ENCODE results near the gene CFAP69. TPM values are rescaled to one million over a fixed set of nuclear protein-coding genes. Genes with fewer than 3 reads are reported as not detected.

CFAP69 gene
- total and polyA plus RNA-seq, 4 donors: 1.8 to 18.7 (median 13.6) TPM

- Histone ChIP-seq H3K4me3 (ENCODE audit: low read length in 2 of 2) (peak overlapping the region; percentile 49 to 53), H3K27ac (ENCODE audit: low read depth in 1 of 2, low read length in 2 of 2) (peak overlapping the region in 1 of 2 donors; percentile 77), H3K9me3 (ENCODE audit: control insufficient read depth, low read length) (no peaks in the 10 kb centered on the region), H3K36me3 (ENCODE audit: control insufficient read depth in 1 of 2, insufficient read depth in 2 of 2, low read length in 1 of 2) (no peaks in the 10 kb centered on the region), H3K4me1 (ENCODE audit: control insufficient read depth in 1 of 2, insufficient read depth in 2 of 2, low read length in 2 of 2) (peaks cover 0 to 2% of the 10 kb centered on the region in 2 donors), H3K27me3 (ENCODE audit: control insufficient read depth in 1 of 2, insufficient read depth in 2 of 2, low read length in 1 of 2) (no peaks in the 10 kb centered on the region)
- no peak for ATAC-seq (ENCODE audit: low FRiP score)
- no peak for DNase-seq
- WGBS, 2 donors: 3% methylated on average over 6 of the region's 6 CpGs
- intact Hi-C loops (cut with DNase I): loop anchor here in 1 of 2 donors (5.0 kb wide), 1 partner anchor 35 kb away; the partner anchor contains the start of gene CFAP69
Observed at GRCh38 chr7:90212149-90212495, 32.9 kb upstream of the CFAP69 start.

- no peaks in the 10 kb centered on the region for H3K27me3 ChIP-seq (ENCODE audit: control insufficient read depth in 1 of 2, insufficient read depth in 2 of 2, low read length in 1 of 2)
- H3K36me3 ChIP-seq (ENCODE audit: control insufficient read depth in 1 of 2, insufficient read depth in 2 of 2, low read length in 1 of 2): no peaks in the 10 kb centered on the region
- H3K9me3 ChIP-seq (ENCODE audit: control insufficient read depth, low read length): no peaks in the 10 kb centered on the region
- intact Hi-C loops (cut with DNase I): loop anchor here in 1 of 2 donors (5.0 kb wide), 1 partner anchor 34 kb away; the partner anchor contains the start of gene CFAP69
- H3K4me3 ChIP-seq (ENCODE audit: low read length in 2 of 2): no peak overlapping the region
- peaks cover 0 to 2% of the 10 kb centered on the region in 2 donors for H3K4me1 ChIP-seq (ENCODE audit: control insufficient read depth in 1 of 2, insufficient read depth in 2 of 2, low read length in 2 of 2)
- DNase-seq (no peak), ATAC-seq (ENCODE audit: low FRiP score) (no peak)
- H3K27ac ChIP-seq (ENCODE audit: low read depth in 1 of 2, low read length in 2 of 2): no peak overlapping the region
- 84 to 90% methylated on average over 2 of the region's 2 CpGs for WGBS, 2 donors
Observed at GRCh38 chr7:90213521-90213920, 31.5 kb upstream of the CFAP69 start.

- Histone ChIP-seq H3K27me3 (ENCODE audit: control insufficient read depth in 1 of 2, insufficient read depth in 2 of 2, low read length in 1 of 2) (no peaks in the 10 kb centered on the region), H3K4me1 (ENCODE audit: control insufficient read depth in 1 of 2, insufficient read depth in 2 of 2, low read length in 2 of 2) (peaks cover 0 to 2% of the 10 kb centered on the region in 2 donors), H3K4me3 (ENCODE audit: low read length in 2 of 2) (no peak overlapping the region), H3K27ac (ENCODE audit: low read depth in 1 of 2, low read length in 2 of 2) (no peak overlapping the region), H3K9me3 (ENCODE audit: control insufficient read depth, low read length) (no peaks in the 10 kb centered on the region), H3K36me3 (ENCODE audit: control insufficient read depth in 1 of 2, insufficient read depth in 2 of 2, low read length in 1 of 2) (no peaks in the 10 kb centered on the region)
- ATAC-seq (ENCODE audit: low FRiP score) (no peak), DNase-seq (no peak)
- intact Hi-C loops (cut with DNase I): loop anchor here in 1 of 2 donors (2.0 kb wide), 1 partner anchor 43 kb away; no protein-coding TSS in a partner anchor
- 93% methylated on average over 6 of the region's 6 CpGs for WGBS, 2 donors
Observed at GRCh38 chr7:90216080-90216674, 28.8 kb upstream of the CFAP69 start.

GRCh38 chr7:90216771-90217170 is 28.2 kb upstream of the CFAP69 start:
- WGBS, 2 donors: 74 to 84% methylated on average over 2 of the region's 2 CpGs
- DNase-seq: no peak
- Histone ChIP-seq H3K27me3 (ENCODE audit: control insufficient read depth in 1 of 2, insufficient read depth in 2 of 2, low read length in 1 of 2) (no peaks in the 10 kb centered on the region), H3K36me3 (ENCODE audit: control insufficient read depth in 1 of 2, insufficient read depth in 2 of 2, low read length in 1 of 2) (no peaks in the 10 kb centered on the region), H3K4me1 (ENCODE audit: control insufficient read depth in 1 of 2, insufficient read depth in 2 of 2, low read length in 2 of 2) (peaks cover 0 to 2% of the 10 kb centered on the region in 2 donors), H3K27ac (ENCODE audit: low read depth in 1 of 2, low read length in 2 of 2) (no peak overlapping the region), H3K9me3 (ENCODE audit: control insufficient read depth, low read length) (no peaks in the 10 kb centered on the region), H3K4me3 (ENCODE audit: low read length in 2 of 2) (no peak overlapping the region)
- intact Hi-C loops (cut with DNase I): loop anchor here in 1 of 2 donors (2.0 kb wide), 1 partner anchor 42 kb away; no protein-coding TSS in a partner anchor
- ATAC-seq (ENCODE audit: low FRiP score): no peak

GRCh38 chr7:90222390-90222789 is 22.6 kb upstream of the CFAP69 start:
- H3K4me1 ChIP-seq (ENCODE audit: control insufficient read depth in 1 of 2, insufficient read depth in 2 of 2, low read length in 2 of 2): peaks cover 0 to 2% of the 10 kb centered on the region in 2 donors
- intact Hi-C loops (cut with DNase I): no loop called here
- H3K36me3 ChIP-seq (ENCODE audit: control insufficient read depth in 1 of 2, insufficient read depth in 2 of 2, low read length in 1 of 2): peaks cover 0 to 3% of the 10 kb centered on the region in 2 donors
- DNase-seq (no peak), ATAC-seq (ENCODE audit: low FRiP score) (no peak)
- H3K27me3 ChIP-seq (ENCODE audit: control insufficient read depth in 1 of 2, insufficient read depth in 2 of 2, low read length in 1 of 2): no peaks in the 10 kb centered on the region
- no peaks in the 10 kb centered on the region for H3K9me3 ChIP-seq (ENCODE audit: control insufficient read depth, low read length)
- H3K27ac ChIP-seq (ENCODE audit: low read depth in 1 of 2, low read length in 2 of 2): no peak overlapping the region
- no peak overlapping the region for H3K4me3 ChIP-seq (ENCODE audit: low read length in 2 of 2)

- H3K4me1 ChIP-seq (ENCODE audit: control insufficient read depth in 1 of 2, insufficient read depth in 2 of 2, low read length in 2 of 2): peaks cover 0 to 2% of the 10 kb centered on the region in 2 donors
- H3K27me3 ChIP-seq (ENCODE audit: control insufficient read depth in 1 of 2, insufficient read depth in 2 of 2, low read length in 1 of 2): no peaks in the 10 kb centered on the region
- no peak overlapping the region for H3K4me3 ChIP-seq (ENCODE audit: low read length in 2 of 2)
- WGBS, 2 donors: 89 to 91% methylated on average over 5 of the region's 5 CpGs
- intact Hi-C loops (cut with DNase I): no loop called here
- H3K9me3 ChIP-seq (ENCODE audit: control insufficient read depth, low read length): no peaks in the 10 kb centered on the region
- ATAC-seq (ENCODE audit: low FRiP score): peak; percentile 63
- no peak overlapping the region for H3K27ac ChIP-seq (ENCODE audit: low read depth in 1 of 2, low read length in 2 of 2)
- DNase-seq: peak in 1 of 2 donors; percentile 50
- H3K36me3 ChIP-seq (ENCODE audit: control insufficient read depth in 1 of 2, insufficient read depth in 2 of 2, low read length in 1 of 2): peaks cover 0 to 3% of the 10 kb centered on the region in 2 donors
Observed at GRCh38 chr7:90222811-90223725, 21.9 kb upstream of the CFAP69 start.

GRCh38 chr7:90224195-90224594 is 20.8 kb upstream of the CFAP69 start:
- H3K4me3 ChIP-seq (ENCODE audit: low read length in 2 of 2): no peak overlapping the region
- H3K4me1 ChIP-seq (ENCODE audit: control insufficient read depth in 1 of 2, insufficient read depth in 2 of 2, low read length in 2 of 2): peaks cover 0 to 2% of the 10 kb centered on the region in 2 donors
- DNase-seq (no peak), ATAC-seq (ENCODE audit: low FRiP score) (no peak)
- intact Hi-C loops (cut with DNase I): no loop called here
- 60 to 65% methylated on average over 3 of the region's 3 CpGs for WGBS, 2 donors
- no peaks in the 10 kb centered on the region for H3K27me3 ChIP-seq (ENCODE audit: control insufficient read depth in 1 of 2, insufficient read depth in 2 of 2, low read length in 1 of 2)
- no peak overlapping the region for H3K27ac ChIP-seq (ENCODE audit: low read depth in 1 of 2, low read length in 2 of 2)
- H3K9me3 ChIP-seq (ENCODE audit: control insufficient read depth, low read length): no peaks in the 10 kb centered on the region
- H3K36me3 ChIP-seq (ENCODE audit: control insufficient read depth in 1 of 2, insufficient read depth in 2 of 2, low read length in 1 of 2): peaks cover 0 to 3% of the 10 kb centered on the region in 2 donors

GRCh38 chr7:90225181-90225580 is 19.8 kb upstream of the CFAP69 start:
- H3K36me3 ChIP-seq (ENCODE audit: control insufficient read depth in 1 of 2, insufficient read depth in 2 of 2, low read length in 1 of 2): peaks cover 0 to 3% of the 10 kb centered on the region in 2 donors
- H3K4me3 ChIP-seq (ENCODE audit: low read length in 2 of 2): no peak overlapping the region
- intact Hi-C loops (cut with DNase I): no loop called here
- ATAC-seq (ENCODE audit: low FRiP score): no peak
- H3K27ac ChIP-seq (ENCODE audit: low read depth in 1 of 2, low read length in 2 of 2): no peak overlapping the region
- peaks cover 0 to 2% of the 10 kb centered on the region in 2 donors for H3K4me1 ChIP-seq (ENCODE audit: control insufficient read depth in 1 of 2, insufficient read depth in 2 of 2, low read length in 2 of 2)
- DNase-seq: no peak
- 94 to 96% methylated on average over 3 of the region's 3 CpGs for WGBS, 2 donors
- H3K27me3 ChIP-seq (ENCODE audit: control insufficient read depth in 1 of 2, insufficient read depth in 2 of 2, low read length in 1 of 2): no peaks in the 10 kb centered on the region
- no peaks in the 10 kb centered on the region for H3K9me3 ChIP-seq (ENCODE audit: control insufficient read depth, low read length)

Measured in aorta (tissue), 5 donors.